DOHH2 (cell line): ENCODE data around the gene SLC35G3.

Source experiments
- H3F3A ChIP-seq: fragments of 200-600 bp; sonication (generic), shearing (Covaris generic); 2 replicates; pipeline ENCODE4 v1.6.0; 2016; ENCODE audit warnings: antibody characterized with exemption, mild to moderate bottlenecking; ENCODE audit not compliant: control insufficient read depth, insufficient read depth
- H3K27ac ChIP-seq: fragments of 200-600 bp; sonication (generic); 2 replicates; pipeline ENCODE4 v1.5.1; 2014; ENCODE audit warnings: low read depth, mild to moderate bottlenecking, low read length, moderate library complexity
- H3K27me3 ChIP-seq: fragments of 200-600 bp; sonication (generic); 2 replicates; pipeline ENCODE4 v1.6.1; 2014; ENCODE audit warnings: mild to moderate bottlenecking, low read length, mixed read lengths; ENCODE audit not compliant: control insufficient read depth
- H3K36me3 ChIP-seq: fragments of 200-600 bp; sonication (generic); 2 replicates; pipeline ENCODE4 v1.6.1; 2014; ENCODE audit warnings: mild to moderate bottlenecking, low read length, moderate library complexity, mixed read lengths; ENCODE audit not compliant: control insufficient read depth
- H3K4me1 ChIP-seq: fragments of 200-600 bp; sonication (generic); 2 replicates; pipeline ENCODE4 v1.6.1; 2014; ENCODE audit warnings: mild to moderate bottlenecking, low read length, mixed read lengths; ENCODE audit not compliant: control insufficient read depth
- H3K4me2 ChIP-seq: fragments of 200-600 bp; sonication (generic); 2 replicates; pipeline ENCODE4 v1.6.0; 2014; ENCODE audit warnings: mild to moderate bottlenecking, low read length, moderate library complexity
- H3K4me3 ChIP-seq: fragments of 200-600 bp; sonication (generic); 2 replicates; pipeline ENCODE4 v1.5.1; 2014; ENCODE audit warnings: mild to moderate bottlenecking, low read length, mixed read lengths
- H3K79me2 ChIP-seq: fragments of 200-600 bp; sonication (generic); 2 replicates; pipeline ENCODE4 v1.6.1; 2014; ENCODE audit warnings: mild to moderate bottlenecking, low read length, mixed read lengths; ENCODE audit not compliant: control insufficient read depth
- H3K9me2 ChIP-seq: fragments of 200-600 bp; sonication (generic); replicated peaks from 2 replicates; pipeline ENCODE4 v1.6.1; 2014; ENCODE audit warnings: mild to moderate bottlenecking, low read length, mixed read lengths; ENCODE audit not compliant: control insufficient read depth
- H3K9me3 ChIP-seq: fragments of 200-600 bp; sonication (generic); 2 replicates; pipeline ENCODE4 v1.6.1; 2014; ENCODE audit warnings: antibody characterized with exemption, low read length, mixed read lengths; ENCODE audit not compliant: control insufficient read depth, insufficient read depth
- H4K20me1 ChIP-seq: fragments of 200-600 bp; sonication (generic); 2 replicates; pipeline ENCODE4 v1.6.0; 2014; ENCODE audit warnings: low read depth, mild to moderate bottlenecking, antibody characterized with exemption, low read length, moderate library complexity; ENCODE audit not compliant: control insufficient read depth, insufficient read depth
- EZH2phosphoT487 ChIP-seq: fragments of 200-600 bp; sonication (generic); IDR thresholded peaks from 2 replicates; pipeline ENCODE4 v1.6.1; 2017; ENCODE audit warnings: borderline replicate concordance, mild to moderate bottlenecking, antibody characterized with exemption, low read length, moderate library complexity, mixed read lengths
- TF ChIP-seq, protein P1 (sequence below): fragments of 200-600 bp; sonication (generic); IDR thresholded peaks from one replicate; pipeline ENCODE4 v1.5.1; 2014; ENCODE audit warnings: antibody characterized with exemption, mild to moderate bottlenecking, low read depth, low read length; ENCODE audit not compliant: poor library complexity, severe bottlenecking

Gene SLC35G3

DNA sequence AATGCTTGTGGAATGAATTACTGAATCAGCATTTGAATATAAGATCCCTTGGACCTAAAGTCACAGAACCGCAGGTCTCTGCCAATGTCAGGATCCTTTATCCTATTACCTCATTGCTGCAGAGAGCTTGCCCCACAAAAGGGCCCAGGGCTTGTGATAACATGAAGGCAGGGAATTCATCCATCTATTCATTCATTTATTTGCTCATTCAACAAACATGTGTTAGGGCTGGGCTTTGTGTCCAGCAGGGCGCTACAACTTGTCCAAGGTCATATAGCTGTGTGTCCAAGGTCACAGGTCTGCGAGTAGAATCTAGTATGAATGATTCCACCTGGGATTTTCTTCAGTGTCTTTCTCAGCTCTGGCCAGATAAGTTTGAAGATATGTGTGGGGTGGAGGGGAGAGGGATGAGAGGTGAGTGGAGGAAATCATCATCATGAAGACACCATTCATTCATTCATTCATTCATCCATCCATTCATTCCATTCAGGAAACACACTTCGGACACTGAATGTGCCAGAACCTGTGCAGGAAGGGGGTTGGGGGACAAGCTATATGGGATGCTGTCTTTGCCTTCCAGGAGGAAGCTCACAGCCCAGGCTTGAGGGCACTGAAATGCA, 47.9 kb downstream of the SLC35G3 start:
- Histone ChIP-seq H3K27ac (no peak overlapping the region), H3K79me2 (peaks cover 12% of the 10 kb centered on the region), H3K4me2 (no peak overlapping the region), H4K20me1 (no peaks in the 10 kb centered on the region), H3K4me1 (peaks cover 7% of the 10 kb centered on the region; the same call in 1 of the 2 replicates), H3K36me3 (peaks cover 5% of the 10 kb centered on the region; the same call in 1 of the 2 replicates), H3F3A (no peaks in the 10 kb centered on the region), H3K4me3 (no peak overlapping the region), H3K9me2 (no peaks in the 10 kb centered on the region), H3K27me3 (no peaks in the 10 kb centered on the region), H3K9me3 (no peaks in the 10 kb centered on the region)
- TF ChIP-seq, protein P1, sequence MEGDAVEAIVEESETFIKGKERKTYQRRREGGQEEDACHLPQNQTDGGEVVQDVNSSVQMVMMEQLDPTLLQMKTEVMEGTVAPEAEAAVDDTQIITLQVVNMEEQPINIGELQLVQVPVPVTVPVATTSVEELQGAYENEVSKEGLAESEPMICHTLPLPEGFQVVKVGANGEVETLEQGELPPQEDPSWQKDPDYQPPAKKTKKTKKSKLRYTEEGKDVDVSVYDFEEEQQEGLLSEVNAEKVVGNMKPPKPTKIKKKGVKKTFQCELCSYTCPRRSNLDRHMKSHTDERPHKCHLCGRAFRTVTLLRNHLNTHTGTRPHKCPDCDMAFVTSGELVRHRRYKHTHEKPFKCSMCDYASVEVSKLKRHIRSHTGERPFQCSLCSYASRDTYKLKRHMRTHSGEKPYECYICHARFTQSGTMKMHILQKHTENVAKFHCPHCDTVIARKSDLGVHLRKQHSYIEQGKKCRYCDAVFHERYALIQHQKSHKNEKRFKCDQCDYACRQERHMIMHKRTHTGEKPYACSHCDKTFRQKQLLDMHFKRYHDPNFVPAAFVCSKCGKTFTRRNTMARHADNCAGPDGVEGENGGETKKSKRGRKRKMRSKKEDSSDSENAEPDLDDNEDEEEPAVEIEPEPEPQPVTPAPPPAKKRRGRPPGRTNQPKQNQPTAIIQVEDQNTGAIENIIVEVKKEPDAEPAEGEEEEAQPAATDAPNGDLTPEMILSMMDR: no peak
- TF ChIP-seq EZH2phosphoT487: no peak

GRCh38 chr17:35144840-35145239, 49.4 kb downstream of the SLC35G3 start:
- Histone ChIP-seq H3K4me2 (no peak overlapping the region), H3K27ac (no peak overlapping the region)

More at GRCh38 chr17:35144840-35145239, 49.4 kb downstream of the SLC35G3 start:
- Histone ChIP-seq H3K27me3 (no peaks in the 10 kb centered on the region), H3K79me2 (peaks cover 27% of the 10 kb centered on the region), H3K4me3 (no peak overlapping the region), H3K36me3 (peaks cover 14% of the 10 kb centered on the region), H3K9me3 (no peaks in the 10 kb centered on the region), H3K4me1 (peaks cover 13% of the 10 kb centered on the region), H3K9me2 (no peaks in the 10 kb centered on the region), H4K20me1 (no peaks in the 10 kb centered on the region), H3F3A (no peaks in the 10 kb centered on the region)
- TF ChIP-seq EZH2phosphoT487: no peak
- TF ChIP-seq, protein P1: no peak
